DMS 273 treated with DMSO at 0.1 percent for 48 hours (cell line): Measurements from ENCODE around the gene PDZD11.
"Not testable (repeated sequence)": the region's sequence is repeated elsewhere in the genome, so short reads cannot be mapped to it uniquely, and the experiment has no call there.

ENCODE experiments used
- DNase-seq: peaks from one replicate; lab custom pipeline; 2025; lab: John Stamatoyannopoulos, UW

Gene PDZD11

DNA sequence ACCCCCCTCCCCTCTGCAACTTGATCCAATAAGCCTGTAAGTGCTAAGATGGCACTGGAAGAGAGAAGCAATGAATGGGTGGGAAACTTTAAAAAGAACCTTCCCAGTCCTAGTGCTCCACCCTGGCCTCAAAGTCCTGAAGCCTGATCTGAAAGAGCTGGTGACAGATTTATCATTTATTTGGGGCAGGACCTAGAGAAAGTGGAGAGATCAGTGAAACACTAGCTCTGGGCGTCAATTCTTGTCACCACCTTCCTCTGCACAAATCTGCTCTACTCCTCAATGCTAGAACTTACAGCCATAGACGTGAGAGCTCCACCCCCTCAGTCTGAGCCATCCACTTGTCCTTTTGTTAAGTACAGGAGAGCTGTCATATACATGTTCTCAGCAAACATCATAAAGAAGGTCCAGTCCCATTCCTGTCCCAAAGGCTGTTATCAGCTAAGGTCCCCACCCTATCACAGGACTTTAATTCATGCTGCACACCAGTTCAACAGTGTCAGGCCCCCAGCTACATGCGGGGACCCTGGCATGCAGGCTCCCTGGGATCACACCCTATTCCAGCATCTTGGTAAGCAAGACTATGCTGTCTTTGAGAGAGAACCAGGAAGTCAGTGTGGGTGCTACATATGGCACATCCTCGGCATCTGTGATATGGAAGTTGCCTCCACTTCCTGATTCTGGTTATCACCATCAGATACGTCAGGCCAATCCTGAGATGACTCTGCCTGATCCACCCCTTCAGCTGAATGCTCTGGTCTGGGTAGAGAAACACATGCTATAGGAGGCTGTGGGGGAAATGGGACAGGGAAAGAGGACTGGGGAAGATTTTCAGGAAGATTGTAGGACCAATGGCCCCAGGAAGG, 32.1 kb downstream of the PDZD11 start:
- DNase-seq, result no peak

DNA sequence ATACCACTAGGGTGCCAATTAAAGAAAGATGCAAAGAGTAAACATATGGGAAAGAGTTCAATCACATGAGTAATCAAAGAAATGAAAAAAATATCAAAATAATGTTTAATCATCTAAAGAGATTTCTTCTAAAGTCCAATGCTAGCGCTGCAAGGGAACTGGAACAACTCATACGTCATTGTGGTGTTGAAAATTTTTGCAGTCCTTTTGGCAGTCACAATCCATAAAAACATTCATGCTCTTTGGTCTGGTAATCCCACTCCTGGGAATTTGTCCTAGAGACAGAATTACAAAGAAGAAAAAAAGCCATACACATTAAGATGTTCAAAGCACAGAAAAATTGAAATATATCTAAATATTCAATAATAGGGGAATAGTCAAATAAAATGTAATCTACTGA, 34.3 kb downstream of the PDZD11 start:
- no peak for DNase-seq

DNA sequence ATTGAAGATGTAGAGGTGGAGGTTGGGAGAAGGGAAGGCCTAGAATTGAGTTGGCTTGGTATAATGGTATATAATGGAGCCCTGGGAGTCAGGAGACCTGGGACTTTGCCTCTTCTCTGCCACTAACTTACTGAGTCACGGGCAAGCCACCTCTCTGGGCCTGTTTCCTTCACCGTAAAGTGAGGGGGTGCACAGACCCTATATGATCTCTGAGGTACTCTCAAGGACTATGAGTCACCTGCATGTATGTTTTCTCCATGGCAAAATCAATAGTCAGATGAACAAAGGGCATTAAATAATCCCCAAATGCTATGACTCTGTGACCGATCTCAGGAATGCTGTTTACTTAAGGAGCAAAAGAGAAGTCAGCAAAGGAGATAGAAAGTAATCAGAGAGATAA, 34.8 kb downstream of the PDZD11 start:
- no peak for DNase-seq

DNA sequence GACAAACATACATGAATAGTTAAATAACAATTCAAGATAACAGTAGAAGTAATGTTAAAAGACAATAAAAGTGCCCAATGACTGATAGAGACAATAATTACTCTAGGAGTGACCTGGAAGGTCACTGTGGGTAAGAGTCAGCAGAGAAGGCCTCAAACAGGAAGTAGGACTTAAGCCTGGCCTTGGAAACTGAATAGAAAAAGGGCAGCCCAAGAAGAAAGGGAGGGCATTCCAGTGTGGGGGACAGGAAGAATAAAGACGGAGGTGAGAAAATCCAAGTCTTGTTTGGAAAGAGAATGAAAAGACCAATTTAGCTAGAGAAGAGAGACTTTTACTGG, 35.7 kb downstream of the PDZD11 start:
- no peak for DNase-seq

GRCh38 chrX:70253377-70254062, 36.2 kb downstream of the PDZD11 start:
- no peak for DNase-seq

GRCh38 chrX:70252491-70252890, 37.2 kb downstream of the PDZD11 start:
- no peak for DNase-seq

DNA sequence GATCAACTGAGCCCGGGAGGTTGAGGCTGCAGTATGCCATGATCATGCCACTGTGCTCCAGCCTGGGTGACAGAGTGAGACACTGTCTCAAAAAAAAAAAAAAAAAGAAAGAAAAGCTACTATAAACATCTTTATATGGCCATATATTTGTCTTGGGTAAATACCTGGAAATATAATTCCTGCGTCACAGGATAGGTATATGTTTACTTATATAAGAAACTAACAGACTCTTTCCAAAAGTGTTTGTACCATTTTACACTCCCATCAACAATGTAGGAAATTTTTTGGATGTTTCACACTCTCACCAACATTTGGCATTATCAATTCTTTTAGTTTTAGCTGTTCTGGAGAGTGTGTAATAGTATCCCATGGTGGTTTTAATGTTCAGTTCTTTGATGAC, 42.5 kb downstream of the PDZD11 start:
- no peak for DNase-seq

GRCh38 chrX:70244881-70245280, 44.8 kb downstream of the PDZD11 start:
- DNase-seq, result no peak

DNA sequence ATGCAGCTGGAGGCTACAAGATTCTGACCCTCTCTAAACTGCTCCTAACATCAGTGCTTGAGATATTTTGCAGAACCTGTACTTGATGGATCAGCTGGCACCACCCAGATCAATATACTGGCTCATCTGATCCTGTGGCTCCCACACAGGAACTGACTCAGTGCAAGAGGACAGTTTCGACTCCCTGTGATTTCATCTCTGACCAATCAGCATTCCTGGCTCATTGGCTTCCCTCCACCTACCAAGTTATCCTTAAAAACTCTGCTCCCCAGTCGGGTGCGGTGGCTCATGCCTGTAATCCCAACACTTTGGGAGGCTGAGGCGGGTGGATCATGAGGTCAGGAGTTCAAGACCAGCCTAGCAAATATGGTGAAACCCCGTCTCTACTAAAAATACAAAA, 46.1 kb downstream of the PDZD11 start:
- DNase-seq, result not testable (repeated sequence)

GRCh38 chrX:70241501-70241900, 48.2 kb downstream of the PDZD11 start:
- no peak for DNase-seq

- DNase-seq, result no peak
These were observed 49.0 kb downstream of the PDZD11 start for GRCh38 chrX:70240751-70241150.
